CD4-positive, alpha-beta T cell treated with Interleukin-6 at 100 ng/mL for 8 hours (primary cell): ENCODE measurements around the gene SORCS1.

Experiments
- DNase-seq: peaks from one replicate; pipeline ENCODE4 v3.0.0-alpha.2; 2020; ENCODE audit warnings: mixed read lengths, low spot score

SORCS1 gene

GRCh38 chr10:106816318-106817085 lies 348.0 kb downstream of the SORCS1 start:
- DNase-seq = no peak

- DNase-seq = no peak
Measured at GRCh38 chr10:106815427-106816043, 349.0 kb downstream of the SORCS1 start.

GRCh38 chr10:106804992-106805582 lies 359.4 kb downstream of the SORCS1 start:
- DNase-seq = no peak

- no peak for DNase-seq
Measured at GRCh38 chr10:106802949-106803348, 361.6 kb downstream of the SORCS1 start.

- no peak for DNase-seq
Measured at GRCh38 chr10:106799776-106800175, 364.7 kb downstream of the SORCS1 start.

- DNase-seq = no peak
Measured at GRCh38 chr10:106795619-106796018, 368.9 kb downstream of the SORCS1 start.

- no peak for DNase-seq
Measured at GRCh38 chr10:106793617-106794016, 370.9 kb downstream of the SORCS1 start.

- DNase-seq = no peak
Measured at GRCh38 chr10:106789623-106790022, 374.9 kb downstream of the SORCS1 start.

- no peak for DNase-seq
Measured at GRCh38 chr10:106788982-106789381, 375.5 kb downstream of the SORCS1 start.

- no peak for DNase-seq
Measured at GRCh38 chr10:106785528-106785927, 379.0 kb downstream of the SORCS1 start.

- no peak for DNase-seq
Measured at GRCh38 chr10:106780632-106781031, 383.9 kb downstream of the SORCS1 start.

- no peak for DNase-seq
Measured at GRCh38 chr10:106777841-106778240, 386.7 kb downstream of the SORCS1 start.

- DNase-seq = no peak
Measured at GRCh38 chr10:106775127-106775526, 389.4 kb downstream of the SORCS1 start.

- no peak for DNase-seq
Measured at GRCh38 chr10:106772957-106773356, 391.5 kb downstream of the SORCS1 start.

- no peak for DNase-seq
Measured at GRCh38 chr10:106771154-106771553, 393.4 kb downstream of the SORCS1 start.

GRCh38 chr10:106768204-106768603 lies 396.3 kb downstream of the SORCS1 start:
- no peak for DNase-seq

- no peak for DNase-seq
Measured at GRCh38 chr10:106765928-106766327, 398.6 kb downstream of the SORCS1 start.

GRCh38 chr10:106765241-106765754 lies 399.2 kb downstream of the SORCS1 start:
- no peak for DNase-seq

- DNase-seq = no peak
Measured at GRCh38 chr10:106764360-106764759, 400.1 kb downstream of the SORCS1 start.

- no peak for DNase-seq
Measured at GRCh38 chr10:106761906-106762305, 402.6 kb downstream of the SORCS1 start.

- DNase-seq = no peak
Measured at GRCh38 chr10:106757521-106757920, 407.0 kb downstream of the SORCS1 start.

GRCh38 chr10:106751091-106751490 lies 413.4 kb downstream of the SORCS1 start:
- no peak for DNase-seq

- no peak for DNase-seq
Measured at GRCh38 chr10:106746868-106747267, 417.6 kb downstream of the SORCS1 start.
